Activated CD8-positive, alpha-beta memory T cell treated with anti-CD3 and anti-CD28 coated beads for 1 hour (primary cell): ENCODE data around the gene C19orf85.
"Not testable (repeated sequence)": the region's sequence is repeated elsewhere in the genome, so short reads cannot be mapped to it uniquely, and the experiment has no call there.

ENCODE experiments used
- DNase-seq, 2 donors: peaks; one replicate each; pipeline ENCODE4 v3.0.0-alpha.2; 2020; ENCODE audit warnings: low read depth in 1 of 2; ENCODE audit errors: extremely low read depth in 1 of 2

The C19orf85 gene

DNA sequence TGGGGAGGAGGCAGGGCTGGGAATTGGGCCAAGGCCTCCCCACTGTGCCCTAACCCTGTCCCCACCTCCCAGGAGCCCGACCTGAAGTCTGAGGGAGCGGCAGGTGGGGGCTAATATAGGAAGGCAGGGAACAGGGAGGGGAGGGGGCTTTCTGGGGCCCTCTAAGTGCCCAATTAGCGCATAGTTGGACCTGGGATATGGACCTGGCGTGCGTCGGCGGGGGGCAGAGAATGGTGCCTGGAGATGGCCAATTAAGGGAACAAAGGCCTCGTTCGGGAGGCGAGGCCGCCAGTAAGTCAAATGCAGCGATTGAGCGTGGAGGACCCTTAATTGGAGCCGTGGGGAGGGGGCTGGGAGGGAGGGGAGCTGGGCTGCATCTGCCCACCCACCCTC, at the start of gene C19orf85:
Gene C19orf85 (minus strand): TSS at position 90 of the 393 bp plus-strand sequence. CDS start 197 bp downstream, outside the sequence.
- no peak for DNase-seq

DNA sequence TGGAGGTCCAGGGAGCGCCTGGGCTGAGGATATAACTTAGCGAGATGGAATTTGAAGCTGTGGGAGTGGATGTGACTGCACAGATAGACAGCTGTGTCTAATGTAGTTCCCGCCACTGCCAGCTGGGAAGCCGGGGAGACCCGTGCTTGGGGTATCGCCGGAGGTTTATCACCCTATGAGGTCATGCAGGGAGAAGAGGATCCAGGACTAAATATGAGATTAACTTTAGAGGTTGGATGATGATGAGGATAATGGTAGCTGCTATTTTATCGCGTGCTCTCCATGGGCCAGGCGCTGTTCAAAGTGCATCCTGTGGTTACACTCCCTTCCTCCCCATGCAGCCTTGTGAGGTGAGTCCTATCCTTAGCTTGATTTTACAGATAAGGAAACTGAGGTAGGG, 43.6 kb upstream of the C19orf85 start:
- DNase-seq, result no peak

DNA sequence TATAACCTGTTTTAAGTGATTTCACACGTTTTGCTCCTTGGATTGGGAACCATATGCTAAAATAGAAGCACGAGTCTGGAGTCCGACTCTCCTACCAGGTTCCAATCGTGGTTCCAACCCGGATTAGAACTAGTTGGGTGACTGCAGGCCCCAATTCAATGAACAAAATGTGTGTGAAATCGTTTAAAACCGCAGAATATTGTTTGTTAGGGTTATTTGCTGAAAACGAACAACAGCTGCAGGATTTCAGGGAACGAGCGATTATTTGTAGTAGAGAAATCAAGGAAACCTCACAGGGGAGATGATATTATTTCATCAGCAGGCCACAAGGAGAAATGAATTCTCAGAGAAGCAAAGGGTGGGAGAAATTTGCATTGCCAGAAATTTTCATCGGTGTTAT, 40.4 kb upstream of the C19orf85 start:
- no peak for DNase-seq

DNA sequence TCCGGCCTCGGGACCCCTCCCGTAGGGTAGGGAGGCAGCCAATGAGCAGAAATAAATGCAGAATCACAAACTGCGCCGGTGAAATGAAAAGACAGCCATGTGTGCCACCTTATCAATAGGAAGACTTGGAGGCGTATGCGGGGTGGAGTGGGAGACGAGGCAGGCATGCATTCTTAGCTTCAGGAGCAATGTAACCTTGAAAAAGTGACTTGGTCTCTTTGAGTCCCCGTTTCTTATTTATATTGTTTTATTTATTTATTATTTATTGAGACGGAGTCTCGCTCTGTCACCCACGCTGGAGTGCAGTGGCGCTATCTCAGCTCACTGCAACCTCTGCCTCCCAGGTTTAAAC, 39.7 kb upstream of the C19orf85 start:
- DNase-seq, result no peak

DNA sequence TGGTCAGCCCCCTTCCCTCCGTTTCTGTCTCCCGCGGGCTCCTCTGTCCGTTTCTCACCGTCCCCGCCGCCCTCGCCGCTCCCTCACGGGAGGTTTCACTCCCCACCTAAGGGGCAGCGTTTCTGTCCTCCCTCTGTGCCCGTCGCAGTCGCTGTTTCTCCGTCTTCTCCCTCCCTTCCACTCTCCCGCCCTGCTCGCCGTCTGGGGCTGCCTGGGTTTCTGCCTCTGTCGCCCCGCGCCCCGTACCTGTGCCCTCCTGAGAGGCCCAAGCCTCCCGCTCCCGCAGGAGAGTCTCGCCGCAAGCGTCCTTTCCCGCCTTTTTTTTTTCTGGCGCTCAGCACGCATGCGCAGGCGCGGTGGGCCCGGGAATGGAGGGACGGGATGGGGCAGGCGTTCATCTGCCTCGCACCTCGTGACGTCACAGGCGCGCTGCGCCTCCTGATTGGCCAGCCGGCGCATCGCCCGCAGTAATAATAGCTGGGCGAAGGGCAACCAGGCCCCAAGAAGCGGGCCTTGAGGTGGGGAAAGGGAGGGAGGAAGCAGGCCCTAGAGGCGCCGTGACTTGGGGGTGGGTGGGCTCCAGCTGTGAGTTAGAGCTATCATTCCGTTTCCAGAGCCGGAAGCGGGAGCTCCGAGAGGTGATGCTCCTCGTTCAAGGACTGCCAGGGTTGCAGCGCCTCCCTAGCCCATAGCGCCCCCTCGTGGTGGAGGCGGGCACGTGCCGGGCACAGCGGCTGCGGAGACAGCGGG, 39.1 kb upstream of the C19orf85 start:
- DNase-seq, result peak; percentile 82 to 91

DNA sequence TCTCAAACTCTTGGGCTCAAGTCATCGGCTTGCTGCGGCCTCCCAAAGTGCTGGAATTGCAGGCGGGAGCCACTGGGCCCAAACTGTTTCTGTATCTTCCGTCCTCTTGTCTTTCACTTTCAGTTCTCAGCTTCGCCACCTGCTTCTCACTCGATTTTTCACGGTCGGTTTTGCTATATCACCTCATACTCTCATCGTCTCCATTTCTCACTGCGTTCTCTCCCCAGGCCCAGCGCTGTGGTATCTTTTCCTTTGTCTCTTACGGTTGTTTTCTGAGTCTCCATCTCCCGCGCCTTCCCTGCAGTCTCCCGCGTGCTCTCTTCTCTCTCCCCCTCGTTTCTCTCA, 38.6 kb upstream of the C19orf85 start:
- DNase-seq, result no peak

DNA sequence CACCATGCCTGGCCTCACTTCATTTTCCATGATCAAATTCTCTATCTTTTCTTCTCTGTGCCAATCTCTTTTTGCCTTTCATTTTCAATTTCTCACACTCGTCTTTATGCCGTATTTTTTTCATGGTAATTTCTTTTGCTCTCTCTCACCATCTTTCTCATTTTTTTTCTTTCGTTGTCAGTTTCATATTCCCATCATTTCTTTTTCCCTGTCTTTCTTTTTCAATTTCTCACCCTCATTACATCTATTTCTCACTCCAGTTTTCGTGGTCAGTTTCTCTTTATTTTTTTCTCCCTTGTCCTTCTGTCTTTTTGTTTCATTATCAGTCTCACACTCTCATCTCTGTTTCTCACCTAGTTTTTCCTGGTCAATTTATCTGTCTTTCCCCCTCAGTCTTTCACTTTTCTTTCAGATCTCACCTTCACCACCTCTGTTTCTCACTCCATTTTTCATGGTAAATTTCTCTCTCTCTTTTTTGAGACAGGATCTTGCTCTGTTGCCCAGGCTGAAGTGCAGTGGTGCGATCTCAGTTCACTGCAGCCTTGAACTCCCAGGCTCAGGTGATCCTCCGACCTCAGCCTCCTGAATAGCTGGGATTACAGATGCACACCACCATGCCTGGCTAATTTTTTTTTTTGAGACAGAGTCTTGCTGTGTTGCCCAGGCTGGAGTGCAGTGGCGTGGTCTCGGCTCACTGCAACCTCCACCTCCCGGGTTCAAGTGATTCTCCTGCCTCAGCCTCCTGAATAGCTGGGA, 37.8 kb upstream of the C19orf85 start:
- no peak for DNase-seq

DNA sequence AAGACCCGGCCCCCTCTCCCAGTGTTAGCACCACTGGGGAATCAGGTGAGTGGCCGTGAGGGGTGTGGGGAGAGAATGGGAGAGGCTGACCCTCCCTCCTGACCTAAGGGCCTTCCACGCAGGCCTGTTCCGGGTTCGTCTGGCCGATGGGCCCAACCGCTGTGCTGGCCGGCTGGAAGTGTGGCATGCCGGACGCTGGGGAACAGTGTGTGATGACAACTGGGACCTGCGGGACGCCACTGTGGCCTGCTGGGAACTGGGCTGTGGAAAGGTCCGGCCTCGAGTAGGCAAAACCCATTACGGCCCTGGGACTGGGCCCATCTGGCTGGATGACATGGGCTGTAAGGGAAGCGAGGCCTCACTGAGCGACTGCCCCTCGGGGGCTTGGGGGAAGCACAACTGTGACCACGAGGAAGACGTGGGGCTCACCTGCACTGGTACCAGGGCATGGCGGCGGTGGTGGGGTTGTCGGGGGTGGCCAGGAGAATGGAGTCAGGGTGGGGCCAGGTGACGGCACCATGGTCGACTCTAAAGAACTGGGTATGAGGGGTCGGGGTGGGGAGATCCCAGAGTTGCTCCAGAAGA, 35.9 kb upstream of the C19orf85 start:
- DNase-seq, result no peak

DNA sequence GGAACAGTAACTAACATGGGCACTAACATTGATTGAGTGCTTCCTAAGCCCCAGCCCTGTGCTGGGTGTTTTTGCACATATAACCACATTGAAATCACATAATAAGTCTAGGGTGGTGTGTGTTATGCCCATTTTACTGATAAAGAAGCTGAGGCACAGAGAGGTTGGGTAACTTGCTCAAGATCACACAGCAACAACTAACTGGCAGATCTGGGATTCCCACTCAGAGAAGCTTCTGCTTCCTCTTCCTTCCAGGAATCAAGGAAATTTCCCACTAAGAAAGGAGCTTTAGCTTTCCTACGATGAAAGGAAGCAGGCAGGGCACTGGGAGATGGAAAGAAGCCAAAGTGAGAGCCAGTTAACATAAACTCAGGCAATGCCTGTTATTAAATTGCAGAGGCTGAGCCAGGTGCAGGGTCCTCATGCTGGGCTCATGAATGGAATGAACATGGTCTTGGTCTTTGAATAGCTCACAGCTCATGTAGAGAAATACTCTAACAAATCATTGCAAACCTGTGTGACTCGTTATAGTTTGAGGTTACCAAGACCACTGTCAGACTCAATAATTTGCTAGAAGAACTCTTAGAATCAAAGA, 33.8 kb upstream of the C19orf85 start:
- DNase-seq, result no peak

DNA sequence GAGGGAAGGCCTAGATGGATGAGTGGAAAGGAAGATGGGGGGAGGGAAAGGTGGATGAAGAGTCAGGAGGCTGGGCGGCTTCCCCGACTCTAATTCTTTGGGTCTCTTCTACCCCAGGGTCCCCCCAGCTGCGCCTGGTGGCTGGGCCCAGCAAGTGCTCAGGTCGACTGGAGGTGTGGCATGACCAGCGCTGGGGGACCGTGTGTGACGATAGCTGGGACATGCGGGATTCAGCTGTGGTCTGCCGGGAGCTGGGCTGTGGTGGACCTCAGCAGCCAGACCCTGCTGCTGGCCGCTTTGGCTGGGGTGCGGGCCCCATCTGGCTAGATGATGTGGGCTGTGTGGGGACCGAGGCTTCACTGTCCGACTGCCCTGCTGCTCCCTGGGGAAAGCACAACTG, 33.2 kb upstream of the C19orf85 start:
- DNase-seq, result no peak

DNA sequence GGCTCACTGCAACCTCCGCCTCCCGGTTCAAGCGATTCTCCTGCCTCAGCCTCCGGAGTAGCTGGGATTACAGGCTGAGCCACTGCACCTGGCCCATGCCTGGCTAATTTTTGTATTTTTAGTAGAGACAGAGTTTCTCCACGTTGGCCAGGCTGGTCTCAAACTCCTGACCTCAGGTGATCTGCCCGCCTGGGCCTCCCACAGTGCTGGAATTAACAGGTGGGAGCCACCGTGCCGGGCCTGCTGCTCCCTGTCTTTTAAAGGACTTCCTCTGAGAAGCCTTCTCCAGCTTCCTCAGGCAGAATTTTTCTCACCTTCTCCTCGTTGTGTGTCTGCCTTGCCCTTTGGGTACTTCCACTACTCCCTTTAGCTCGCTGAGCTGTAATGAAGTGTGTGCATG, 32.3 kb upstream of the C19orf85 start:
- not testable (repeated sequence) for DNase-seq

DNA sequence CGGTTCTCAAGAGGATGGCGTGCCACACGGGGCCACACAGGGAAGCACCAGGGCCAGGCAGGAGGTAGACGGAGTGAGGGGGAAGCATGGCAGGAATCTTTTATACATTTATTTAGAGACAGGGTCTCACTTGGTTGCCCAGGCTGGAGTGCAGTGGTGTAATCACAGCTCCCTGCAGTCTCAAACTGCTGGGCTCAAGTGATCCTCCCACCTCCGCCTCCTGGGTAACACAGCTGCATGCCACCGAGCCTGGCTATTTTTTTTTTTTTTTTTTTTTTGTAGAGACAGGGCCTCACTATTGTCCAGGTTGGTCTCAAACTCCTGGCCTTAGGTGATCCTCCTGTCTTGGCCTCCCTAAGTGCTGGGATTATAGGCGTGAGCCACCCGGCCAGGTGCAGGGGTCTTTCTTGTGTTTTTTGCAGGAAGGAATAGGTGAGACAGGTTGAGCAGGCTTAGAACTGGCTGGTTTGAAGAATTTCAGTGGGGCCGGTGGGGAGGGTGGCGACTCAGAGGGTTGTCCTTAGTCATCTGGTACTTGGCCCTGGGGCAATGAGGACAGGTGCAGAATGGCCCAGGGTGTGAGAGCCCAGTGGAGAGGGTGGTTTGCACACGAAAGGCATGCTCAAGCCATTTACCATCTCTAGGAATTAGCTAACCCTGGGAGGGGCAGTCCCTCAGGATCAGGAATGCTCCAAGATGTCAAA, 31.2 kb upstream of the C19orf85 start:
- no peak for DNase-seq

DNA sequence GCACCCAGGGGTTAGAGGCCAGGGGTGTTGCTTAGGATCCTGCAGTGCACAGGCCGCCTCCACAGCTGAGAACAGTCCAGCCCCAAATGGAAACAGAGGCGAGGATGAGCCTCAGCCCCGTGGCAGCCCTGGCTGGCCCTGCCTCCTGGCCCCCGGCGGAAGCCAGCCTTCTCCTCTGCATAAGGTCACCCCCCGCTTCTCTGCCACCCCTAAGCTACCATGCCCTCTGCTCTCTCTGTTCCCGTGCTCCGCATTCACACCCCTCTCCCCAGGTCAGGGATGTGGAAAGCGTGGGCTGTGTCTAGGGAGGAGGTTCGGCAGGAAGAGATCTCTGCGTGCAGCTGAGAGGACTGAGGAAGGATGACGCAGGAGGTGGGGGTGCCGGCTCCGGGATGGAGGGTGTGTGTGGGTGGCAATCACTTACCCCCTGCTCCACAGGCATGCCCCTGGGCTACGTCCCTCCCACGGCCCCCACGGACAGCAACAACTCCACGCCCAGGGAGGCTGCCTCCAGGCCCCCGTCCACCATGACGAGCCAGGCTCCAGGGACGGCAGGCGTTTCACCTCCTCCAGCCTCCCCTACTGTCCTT, 29.7 kb upstream of the C19orf85 start:
- DNase-seq, result no peak

DNA sequence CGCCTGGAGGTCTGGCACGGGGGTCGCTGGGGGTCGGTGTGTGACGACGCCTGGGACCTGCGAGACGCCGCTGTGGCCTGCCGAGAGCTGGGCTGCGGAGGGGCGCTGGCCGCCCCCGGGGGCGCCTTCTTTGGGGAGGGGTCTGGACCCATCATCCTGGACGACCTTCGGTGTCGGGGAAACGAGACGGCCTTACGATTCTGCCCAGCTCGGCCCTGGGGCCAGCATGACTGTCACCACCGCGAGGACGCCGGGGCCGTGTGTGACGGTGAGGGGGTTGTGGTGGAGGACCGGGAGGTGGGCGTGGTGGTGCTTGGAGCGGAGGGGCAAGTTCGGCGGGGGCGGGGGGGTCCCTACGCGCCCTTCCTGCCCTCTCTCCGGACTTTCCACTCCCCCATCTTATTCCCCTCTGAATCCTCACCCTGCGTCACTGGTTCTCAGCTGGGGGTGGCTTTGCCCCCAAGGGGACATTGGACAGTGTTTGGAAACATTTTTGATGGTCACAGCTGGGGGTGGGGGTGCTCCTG, 29.2 kb upstream of the C19orf85 start:
- no peak for DNase-seq

DNA sequence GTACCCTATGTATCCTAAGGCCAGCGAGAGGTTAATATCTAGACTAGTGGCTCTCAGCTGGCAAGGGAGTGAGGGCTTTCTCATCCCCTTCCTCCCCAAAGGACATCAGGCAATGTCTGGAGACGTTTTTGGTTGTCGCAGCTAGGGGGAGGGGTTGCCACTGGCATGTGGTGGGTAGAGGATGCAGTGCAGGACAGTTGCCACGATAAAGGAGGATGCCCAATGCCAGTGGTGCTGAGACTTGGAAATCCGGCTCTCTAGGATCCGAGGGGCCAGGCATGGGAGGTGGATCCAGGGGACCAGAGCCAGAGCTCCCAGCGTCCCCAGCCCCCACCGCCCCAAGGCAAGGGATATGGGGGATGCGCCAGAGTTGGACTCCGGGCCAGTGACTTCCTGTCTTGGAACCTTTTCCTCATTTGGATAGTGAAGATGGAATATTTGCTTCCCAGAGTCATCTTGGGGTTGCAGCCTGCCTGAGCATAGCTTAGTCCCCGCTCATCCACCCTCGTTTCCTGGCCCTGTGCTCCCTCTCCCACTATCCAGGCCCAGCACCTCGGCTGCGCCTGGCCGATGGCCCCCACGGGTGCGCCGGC, 28.6 kb upstream of the C19orf85 start:
- no peak for DNase-seq

DNA sequence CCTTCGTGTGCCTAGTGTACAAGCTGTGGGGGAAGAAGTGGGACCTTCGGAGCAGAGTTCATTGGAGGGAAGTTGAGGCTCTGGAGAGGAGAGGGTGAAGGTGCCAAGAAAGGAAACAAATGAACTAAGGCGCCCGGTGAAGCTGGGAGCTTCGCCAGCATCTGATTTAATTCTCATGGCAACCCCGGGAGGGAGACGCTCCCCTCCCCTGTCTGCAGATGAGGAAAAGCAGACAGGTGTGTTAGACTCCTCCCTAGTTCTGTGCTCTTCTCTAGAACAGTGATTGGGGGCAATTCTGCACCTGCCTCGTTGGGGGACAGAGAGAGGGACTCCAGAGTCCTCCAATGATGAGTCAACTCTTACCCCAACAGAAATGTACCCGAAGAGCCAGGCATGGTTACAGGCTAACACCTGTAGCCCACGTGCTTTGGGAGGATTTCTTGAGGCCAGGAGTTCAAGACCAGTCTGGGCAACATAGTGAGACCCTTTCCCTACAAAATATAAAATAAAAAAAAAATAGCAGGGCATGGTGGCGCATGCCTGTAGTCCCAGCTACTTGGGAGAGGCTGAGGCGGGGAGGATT, 27.9 kb upstream of the C19orf85 start:
- DNase-seq, result no peak

DNA sequence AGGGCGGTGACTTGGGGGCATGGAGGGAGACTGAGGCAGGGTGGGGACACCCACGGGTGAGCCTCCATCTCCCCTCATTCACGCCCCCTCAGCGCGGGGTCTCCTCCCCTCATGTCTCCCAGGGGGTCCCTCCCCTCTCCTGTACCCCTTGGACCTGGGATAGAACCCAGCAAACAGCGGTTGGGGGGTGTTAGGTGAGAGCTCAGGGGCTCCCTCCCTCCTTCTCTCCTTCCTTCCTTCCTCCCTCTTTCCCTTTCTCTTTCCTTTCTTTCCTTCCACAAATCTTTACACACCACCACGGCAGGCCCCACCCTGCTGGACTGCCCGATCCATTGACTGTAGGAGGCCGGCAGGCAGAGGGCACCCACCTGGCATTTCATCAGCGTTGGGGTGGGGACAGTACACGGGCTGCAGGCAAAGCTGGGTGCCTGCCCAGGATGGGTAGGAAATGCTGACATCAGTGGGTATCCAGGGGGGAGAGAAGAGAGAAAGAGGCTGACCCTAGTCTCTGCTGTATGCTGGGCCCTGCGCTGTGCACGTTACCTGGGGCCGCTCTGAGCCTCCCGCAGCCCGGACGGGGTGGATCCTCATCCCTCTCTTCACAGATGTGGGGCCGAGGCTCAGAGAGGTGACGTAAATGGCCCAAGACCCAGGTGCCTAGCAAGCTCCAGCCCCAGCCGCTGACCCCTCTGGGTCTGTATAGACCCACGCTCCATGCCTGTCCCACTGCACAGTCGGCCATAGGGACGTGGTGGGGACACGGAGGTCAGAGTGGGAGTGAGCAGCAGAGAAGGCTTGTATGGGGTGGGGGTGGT, 27.2 kb upstream of the C19orf85 start:
- no peak for DNase-seq

DNA sequence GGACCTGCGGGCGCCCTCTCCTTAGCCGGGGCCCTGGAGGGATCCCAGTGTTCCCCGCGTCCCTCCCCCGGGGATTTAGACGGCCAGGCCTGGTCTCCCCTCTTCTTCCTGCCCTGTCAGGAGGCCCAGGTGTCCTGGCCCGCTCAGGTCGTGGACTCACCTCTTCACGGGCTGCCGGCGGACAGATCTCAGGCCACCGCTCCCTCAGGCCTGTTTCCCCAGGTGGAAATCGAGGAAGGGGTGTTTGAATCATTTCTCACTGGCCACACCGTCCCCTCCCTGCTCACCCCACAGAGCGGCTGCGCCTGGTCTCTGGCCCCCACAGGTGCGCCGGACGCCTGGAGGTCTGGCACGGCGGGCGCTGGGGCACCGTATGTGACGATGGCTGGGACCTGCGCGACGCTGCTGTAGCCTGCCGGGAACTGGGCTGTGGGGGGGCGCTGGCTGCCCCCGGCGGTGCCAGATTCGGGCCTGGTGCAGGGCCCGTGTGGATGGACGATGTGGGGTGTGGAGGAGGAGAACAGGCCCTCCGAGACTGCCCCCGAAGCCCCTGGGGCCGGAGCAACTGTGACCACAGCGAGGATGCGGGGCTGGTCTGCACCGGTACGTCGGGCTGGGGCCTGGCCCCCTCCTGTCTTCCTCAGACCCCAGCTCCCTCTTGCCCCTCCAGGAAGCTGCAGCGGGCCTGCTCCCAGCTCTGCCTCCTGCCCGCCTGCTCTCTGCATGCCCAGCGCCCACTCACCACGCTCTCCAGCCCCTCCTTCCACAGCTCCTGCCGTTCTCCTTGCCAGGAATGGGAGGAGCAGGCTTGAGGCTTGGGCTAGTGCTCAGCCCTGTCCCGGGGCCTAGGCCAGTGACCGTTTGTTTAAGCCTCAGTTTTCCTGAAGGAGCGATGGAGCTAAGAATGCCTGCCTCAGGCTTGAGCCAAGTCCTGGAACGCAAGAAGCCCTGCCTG, 26.2 kb upstream of the C19orf85 start:
- DNase-seq, result no peak
